Vagina (tissue), 2 donors: ENCODE results near the gene AADACL4. TPM values are rescaled to one million over a fixed set of nuclear protein-coding genes. Genes with fewer than 3 reads are reported as not detected.

ENCODE experiments used
- DNase-seq, 2 donors: peaks; one replicate each; pipeline ENCODE4 v3.0.0-alpha.2; 2017; ENCODE audit errors: extremely low spot score in 2 of 2
- H3K27ac ChIP-seq: fragments of 200-600 bp; sonication (generic); one replicate; pipeline ENCODE4 v1.5.1; 2019
- H3K27me3 ChIP-seq: fragments of 200-600 bp; sonication (generic); one replicate; pipeline ENCODE4 v1.5.1; 2019
- H3K36me3 ChIP-seq, 2 donors: fragments of 200-600 bp; sonication (generic); one replicate each; pipeline ENCODE4 v1.5.1; 2017 to 2019
- H3K4me1 ChIP-seq: fragments of 200-600 bp; sonication (generic); one replicate; pipeline ENCODE4 v1.5.1; 2019
- H3K4me3 ChIP-seq, 2 donors: fragments of 200-600 bp; sonication (generic); 1 replicate in 1 of 2; 2 replicates in 1 of 2; pipeline ENCODE4 v1.5.1; 2016 to 2019
- H3K9me3 ChIP-seq: fragments of 200-600 bp; sonication (generic); one replicate; pipeline ENCODE4 v1.5.1; 2019
- CTCF ChIP-seq, 3 experiments: fragments of 450-650 bp in 2 of 3; fragments of 200-600 bp in 1 of 3; sonication (generic) in 1 of 3; IDR thresholded peaks; one replicate each; pipeline ENCODE4 v1.5.1; 2017 to 2019; ENCODE audit warnings: antibody characterized with exemption in 3 of 3, mild to moderate bottlenecking in 2 of 3, moderate library complexity in 2 of 3
- POLR2A ChIP-seq, 2 donors: fragments of 450-650 bp; IDR thresholded peaks; one replicate each; pipeline ENCODE4 v1.6.1; 2017; ENCODE audit warnings: antibody characterized with exemption in 2 of 2, mild to moderate bottlenecking in 2 of 2, moderate library complexity in 2 of 2
- POLR2AphosphoS5 ChIP-seq, 2 donors: sonication (generic); formaldehyde crosslinking; IDR thresholded peaks; one replicate each; pipeline ENCODE4 v1.9.0; 2017; ENCODE audit warnings: antibody characterized with exemption in 2 of 2, mild to moderate bottlenecking in 2 of 2, low read depth in 1 of 2; ENCODE audit not compliant: insufficient read depth in 1 of 2
- intact Hi-C: fragments of 100-400 bp; cut with DNase I; formaldehyde crosslinking; loops from one replicate; pipeline ENCODE4 v1.15.1; 2023
- total RNA-seq: library from RNA; depleted of rRNA; stranded (reverse); fragments of >200 nt; gene quantifications from one replicate; pipeline ENCODE4 v1.2.3, GENCODE V29; 2016

The AADACL4 gene
- total RNA-seq, 1 donor from 2014 or later, result not detected

- no peak for TF ChIP-seq POLR2A (IDR thresholded peaks at IDR 0.05)
- no peak for TF ChIP-seq POLR2AphosphoS5 (IDR thresholded peaks at IDR 0.05; ENCODE audit: insufficient read depth in 1 of 2, low read depth in 1 of 2)
- TF ChIP-seq CTCF (IDR thresholded peaks at IDR 0.05), result no peak
- Histone ChIP-seq H3K27ac (no peak overlapping the region), H3K36me3 (peaks cover 0 to 4% of the 10 kb centered on the region in 2 donors), H3K4me1 (peaks cover 42% of the 10 kb centered on the region), H3K4me3 (no peak overlapping the region), H3K9me3 (no peaks in the 10 kb centered on the region), H3K27me3 (no peaks in the 10 kb centered on the region)
- DNase-seq, result no peak
- intact Hi-C loops, result loop anchor here (10.0 kb wide), 2 partner anchors 125 to 295 kb away; no protein-coding TSS in a partner anchor
Measured at GRCh38 chr1:12609469-12610003, 34.3 kb upstream of the AADACL4 start.

- DNase-seq, result no peak
- H3K36me3 ChIP-seq, result peaks cover 0 to 4% of the 10 kb centered on the region in 2 donors
- intact Hi-C loops, result loop anchor here (10.0 kb wide), 2 partner anchors 126 to 296 kb away; no protein-coding TSS in a partner anchor
- TF ChIP-seq POLR2A (IDR thresholded peaks at IDR 0.05) (no peak), CTCF (IDR thresholded peaks at IDR 0.05) (no peak), POLR2AphosphoS5 (IDR thresholded peaks at IDR 0.05; ENCODE audit: insufficient read depth in 1 of 2, low read depth in 1 of 2) (no peak)
- H3K9me3 ChIP-seq, result no peaks in the 10 kb centered on the region
- no peak overlapping the region for H3K4me3 ChIP-seq
- H3K27me3 ChIP-seq, result no peaks in the 10 kb centered on the region
- peaks cover 41% of the 10 kb centered on the region for H3K4me1 ChIP-seq
- H3K27ac ChIP-seq, result no peak overlapping the region
Measured at GRCh38 chr1:12610305-12610935, 33.5 kb upstream of the AADACL4 start.

- no peak for DNase-seq
- Histone ChIP-seq H3K4me1 (peaks cover 41% of the 10 kb centered on the region), H3K27ac (no peak overlapping the region), H3K4me3 (no peak overlapping the region), H3K9me3 (no peaks in the 10 kb centered on the region), H3K36me3 (peaks cover 0 to 4% of the 10 kb centered on the region in 2 donors), H3K27me3 (no peaks in the 10 kb centered on the region)
- no peak for TF ChIP-seq CTCF (IDR thresholded peaks at IDR 0.05)
- TF ChIP-seq POLR2AphosphoS5 (IDR thresholded peaks at IDR 0.05; ENCODE audit: insufficient read depth in 1 of 2, low read depth in 1 of 2), result no peak
- no peak for TF ChIP-seq POLR2A (IDR thresholded peaks at IDR 0.05)
- intact Hi-C loops, result loop anchor here (10.0 kb wide), 2 partner anchors 126 to 296 kb away; no protein-coding TSS in a partner anchor
Measured at GRCh38 chr1:12610941-12611340, 32.9 kb upstream of the AADACL4 start.

- intact Hi-C loops, result loop anchor here (10.0 kb wide), 2 partner anchors 128 to 298 kb away; no protein-coding TSS in a partner anchor
- Histone ChIP-seq H3K27ac (peak overlapping the region; percentile 95), H3K9me3 (no peaks in the 10 kb centered on the region), H3K4me1 (peaks cover 41% of the 10 kb centered on the region), H3K4me3 (peak overlapping the region in 1 of 2 donors; percentile 16), H3K36me3 (peaks cover 0 to 4% of the 10 kb centered on the region in 2 donors), H3K27me3 (no peaks in the 10 kb centered on the region)
- no peak for DNase-seq
- TF ChIP-seq CTCF (IDR thresholded peaks at IDR 0.05) (no peak), POLR2A (IDR thresholded peaks at IDR 0.05) (no peak), POLR2AphosphoS5 (IDR thresholded peaks at IDR 0.05; ENCODE audit: insufficient read depth in 1 of 2, low read depth in 1 of 2) (no peak)
Measured at GRCh38 chr1:12613180-12613579, 30.7 kb upstream of the AADACL4 start.
